ENCODE measurements around the gene ARHGEF2.

GRCh38 chr1:155973723-155974122 lies 4.6 kb downstream of the ARHGEF2 start:
- no peak for TF ChIP-seq EZH2 (IDR thresholded peaks at IDR 0.05; ENCODE audit: low read length, missing control alignments)
- TF ChIP-seq CTCF (conservative IDR thresholded peaks at IDR 0.05 in 1 of 2, IDR thresholded peaks at IDR 0.05 in 1 of 2; ENCODE audit: low read depth in 1 of 2, low read length in 2 of 2) = no peak

Measured in fibroblast of lung (primary cell).